ENCODE data around the gene LEP. TPM values are rescaled to one million over a fixed set of nuclear protein-coding genes. Genes with fewer than 3 reads are reported as not detected.

Gene LEP
- total RNA-seq, 1 donor from 2014 or later = not detected

DNA sequence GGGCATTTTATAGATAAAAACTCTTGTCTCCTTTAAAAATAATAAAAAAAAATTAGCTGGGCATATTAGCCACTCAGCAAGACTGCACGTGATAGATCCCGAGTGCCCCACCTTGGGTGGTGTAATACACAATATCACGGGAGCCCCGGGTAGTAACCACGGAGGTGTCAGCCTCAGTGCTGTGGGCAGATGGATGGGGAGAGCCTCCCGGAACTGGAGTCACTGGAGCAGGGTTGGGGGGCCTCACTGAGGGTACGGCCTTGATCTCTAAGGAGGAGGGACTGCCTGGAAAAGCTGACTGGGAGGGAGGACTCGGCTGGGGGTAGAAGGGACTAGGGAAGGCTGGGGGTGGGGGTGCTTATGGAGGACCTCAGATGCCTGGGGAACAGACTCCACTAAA is 12.6 kb downstream of the LEP start:
- Mint-ChIP-seq H3K4me3 (ENCODE audit: unreplicated experiment) (no peak overlapping the region), H3K36me3 (ENCODE audit: unreplicated experiment) (no peaks in the 10 kb centered on the region), H3K27ac (ENCODE audit: unreplicated experiment) (no peak overlapping the region), H3K27me3 (ENCODE audit: unreplicated experiment) (peaks cover 1% of the 10 kb centered on the region), H3K4me1 (ENCODE audit: low read depth, unreplicated experiment) (no peaks in the 10 kb centered on the region), H3K9me3 (ENCODE audit: unreplicated experiment) (peaks cover 4% of the 10 kb centered on the region)
- no peak for DNase-seq
- TF ChIP-seq, protein P1, sequence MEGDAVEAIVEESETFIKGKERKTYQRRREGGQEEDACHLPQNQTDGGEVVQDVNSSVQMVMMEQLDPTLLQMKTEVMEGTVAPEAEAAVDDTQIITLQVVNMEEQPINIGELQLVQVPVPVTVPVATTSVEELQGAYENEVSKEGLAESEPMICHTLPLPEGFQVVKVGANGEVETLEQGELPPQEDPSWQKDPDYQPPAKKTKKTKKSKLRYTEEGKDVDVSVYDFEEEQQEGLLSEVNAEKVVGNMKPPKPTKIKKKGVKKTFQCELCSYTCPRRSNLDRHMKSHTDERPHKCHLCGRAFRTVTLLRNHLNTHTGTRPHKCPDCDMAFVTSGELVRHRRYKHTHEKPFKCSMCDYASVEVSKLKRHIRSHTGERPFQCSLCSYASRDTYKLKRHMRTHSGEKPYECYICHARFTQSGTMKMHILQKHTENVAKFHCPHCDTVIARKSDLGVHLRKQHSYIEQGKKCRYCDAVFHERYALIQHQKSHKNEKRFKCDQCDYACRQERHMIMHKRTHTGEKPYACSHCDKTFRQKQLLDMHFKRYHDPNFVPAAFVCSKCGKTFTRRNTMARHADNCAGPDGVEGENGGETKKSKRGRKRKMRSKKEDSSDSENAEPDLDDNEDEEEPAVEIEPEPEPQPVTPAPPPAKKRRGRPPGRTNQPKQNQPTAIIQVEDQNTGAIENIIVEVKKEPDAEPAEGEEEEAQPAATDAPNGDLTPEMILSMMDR (IDR thresholded peaks at IDR 0.05; ENCODE audit: partially characterized antibody, unreplicated experiment) = no peak

DNA sequence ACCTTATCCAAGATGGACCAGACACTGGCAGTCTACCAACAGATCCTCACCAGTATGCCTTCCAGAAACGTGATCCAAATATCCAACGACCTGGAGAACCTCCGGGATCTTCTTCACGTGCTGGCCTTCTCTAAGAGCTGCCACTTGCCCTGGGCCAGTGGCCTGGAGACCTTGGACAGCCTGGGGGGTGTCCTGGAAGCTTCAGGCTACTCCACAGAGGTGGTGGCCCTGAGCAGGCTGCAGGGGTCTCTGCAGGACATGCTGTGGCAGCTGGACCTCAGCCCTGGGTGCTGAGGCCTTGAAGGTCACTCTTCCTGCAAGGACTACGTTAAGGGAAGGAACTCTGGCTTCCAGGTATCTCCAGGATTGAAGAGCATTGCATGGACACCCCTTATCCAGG is 13.4 kb downstream of the LEP start:
- Mint-ChIP-seq H3K4me3 (ENCODE audit: unreplicated experiment) (no peak overlapping the region), H3K36me3 (ENCODE audit: unreplicated experiment) (no peaks in the 10 kb centered on the region), H3K27me3 (ENCODE audit: unreplicated experiment) (peaks cover 5% of the 10 kb centered on the region), H3K9me3 (ENCODE audit: unreplicated experiment) (peaks cover 6% of the 10 kb centered on the region), H3K27ac (ENCODE audit: unreplicated experiment) (no peak overlapping the region), H3K4me1 (ENCODE audit: low read depth, unreplicated experiment) (peaks cover 5% of the 10 kb centered on the region)
- DNase-seq = no peak
- TF ChIP-seq, protein P1 (IDR thresholded peaks at IDR 0.05; ENCODE audit: partially characterized antibody, unreplicated experiment) = no peak

DNA sequence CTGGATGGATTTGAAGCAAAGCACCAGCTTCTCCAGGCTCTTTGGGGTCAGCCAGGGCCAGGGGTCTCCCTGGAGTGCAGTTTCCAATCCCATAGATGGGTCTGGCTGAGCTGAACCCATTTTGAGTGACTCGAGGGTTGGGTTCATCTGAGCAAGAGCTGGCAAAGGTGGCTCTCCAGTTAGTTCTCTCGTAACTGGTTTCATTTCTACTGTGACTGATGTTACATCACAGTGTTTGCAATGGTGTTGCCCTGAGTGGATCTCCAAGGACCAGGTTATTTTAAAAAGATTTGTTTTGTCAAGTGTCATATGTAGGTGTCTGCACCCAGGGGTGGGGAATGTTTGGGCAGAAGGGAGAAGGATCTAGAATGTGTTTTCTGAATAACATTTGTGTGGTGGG is 14.2 kb downstream of the LEP start:
- Mint-ChIP-seq H3K4me3 (ENCODE audit: unreplicated experiment) (no peak overlapping the region), H3K4me1 (ENCODE audit: low read depth, unreplicated experiment) (peaks cover 10% of the 10 kb centered on the region), H3K27me3 (ENCODE audit: unreplicated experiment) (peaks cover 5% of the 10 kb centered on the region), H3K27ac (ENCODE audit: unreplicated experiment) (no peak overlapping the region), H3K9me3 (ENCODE audit: unreplicated experiment) (peaks cover 6% of the 10 kb centered on the region), H3K36me3 (ENCODE audit: unreplicated experiment) (no peaks in the 10 kb centered on the region)
- TF ChIP-seq, protein P1 (IDR thresholded peaks at IDR 0.05; ENCODE audit: partially characterized antibody, unreplicated experiment) = no peak
- DNase-seq = no peak

DNA sequence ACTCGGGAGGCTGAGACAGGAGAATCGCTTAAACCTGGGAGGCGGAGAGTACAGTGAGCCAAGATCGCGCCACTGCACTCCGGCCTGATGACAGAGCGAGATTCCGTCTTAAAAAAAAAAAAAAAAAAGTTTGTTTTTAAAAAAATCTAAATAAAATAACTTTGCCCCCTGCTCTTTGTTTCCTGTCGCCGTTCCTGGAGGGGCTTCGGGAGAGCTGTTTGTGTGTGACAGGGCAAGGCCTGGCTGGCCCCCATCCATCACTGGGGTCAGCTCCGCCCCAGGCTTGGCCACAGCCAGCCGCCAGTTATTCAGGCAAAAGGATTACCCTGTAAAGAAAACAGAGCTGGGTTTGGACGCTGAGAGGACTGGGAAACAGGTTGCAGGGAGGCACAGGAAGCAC is 16.4 kb downstream of the LEP start:
- peaks cover 7% of the 10 kb centered on the region for H3K27me3 Mint-ChIP-seq (ENCODE audit: unreplicated experiment)
- H3K27ac Mint-ChIP-seq (ENCODE audit: unreplicated experiment) = no peak overlapping the region
- TF ChIP-seq, protein P1 (IDR thresholded peaks at IDR 0.05; ENCODE audit: partially characterized antibody, unreplicated experiment) = no peak

DNA sequence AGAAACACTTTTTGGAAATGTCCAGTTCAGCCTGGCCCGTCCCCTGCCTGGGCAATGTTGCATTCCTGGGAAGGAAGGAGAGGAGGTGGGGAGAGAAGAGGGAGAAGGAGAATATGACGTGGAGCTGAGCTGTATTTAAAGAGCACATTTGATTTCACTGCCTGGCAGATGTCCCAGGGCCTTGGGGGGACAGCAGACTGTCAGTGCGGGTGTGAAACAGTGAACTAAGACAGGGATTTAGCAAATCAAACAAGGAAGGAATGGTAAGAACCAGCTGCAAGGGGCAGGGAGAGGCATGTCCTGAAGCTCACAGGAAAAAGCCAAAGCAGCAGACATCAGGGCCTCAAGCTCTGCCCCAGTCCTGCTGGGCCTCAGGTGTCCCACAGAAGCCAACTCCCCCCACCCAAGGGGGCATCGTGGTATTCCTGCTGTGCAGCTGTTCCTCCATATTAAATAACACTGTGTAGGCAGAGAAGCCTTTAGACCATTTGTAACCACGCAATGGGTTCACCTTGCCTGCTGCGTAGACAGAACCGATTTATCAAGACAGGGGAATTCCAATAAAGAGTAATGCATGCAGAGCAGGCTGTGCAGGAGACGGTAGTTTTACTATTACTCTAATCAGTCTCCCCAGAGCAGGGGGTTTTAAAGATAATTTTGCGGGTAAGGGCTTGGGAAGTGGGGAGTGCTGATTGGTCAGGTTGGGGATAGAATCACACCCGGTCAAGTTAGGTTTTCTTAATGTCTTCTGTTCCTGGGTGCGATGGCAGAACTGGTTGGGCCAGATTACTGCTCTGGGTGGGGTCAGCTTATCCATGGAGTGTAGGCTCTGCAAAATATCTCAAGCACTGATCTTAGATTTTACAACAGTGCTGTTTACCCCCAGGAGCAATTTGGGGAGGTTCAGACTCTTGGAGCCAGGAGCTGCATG is 18.3 kb downstream of the LEP start:
- no peak for DNase-seq
- peaks cover 7% of the 10 kb centered on the region for H3K27me3 Mint-ChIP-seq (ENCODE audit: unreplicated experiment)
- H3K36me3 Mint-ChIP-seq (ENCODE audit: unreplicated experiment) = no peaks in the 10 kb centered on the region
- TF ChIP-seq, protein P1 (IDR thresholded peaks at IDR 0.05; ENCODE audit: partially characterized antibody, unreplicated experiment) = no peak
- H3K4me3 Mint-ChIP-seq (ENCODE audit: unreplicated experiment) = no peak overlapping the region
- H3K9me3 Mint-ChIP-seq (ENCODE audit: unreplicated experiment) = peaks cover 3% of the 10 kb centered on the region
- no peak overlapping the region for H3K27ac Mint-ChIP-seq (ENCODE audit: unreplicated experiment)
- peaks cover 10% of the 10 kb centered on the region for H3K4me1 Mint-ChIP-seq (ENCODE audit: low read depth, unreplicated experiment)

More for the DNA sequence above, 16.4 kb downstream of the LEP start:
- H3K36me3 Mint-ChIP-seq (ENCODE audit: unreplicated experiment) = no peaks in the 10 kb centered on the region
- peaks cover 6% of the 10 kb centered on the region for H3K9me3 Mint-ChIP-seq (ENCODE audit: unreplicated experiment)
- H3K4me1 Mint-ChIP-seq (ENCODE audit: low read depth, unreplicated experiment) = peaks cover 10% of the 10 kb centered on the region
- no peak for DNase-seq
- H3K4me3 Mint-ChIP-seq (ENCODE audit: unreplicated experiment) = no peak overlapping the region

All from glutamatergic neuron (in vitro differentiated cells).